ENCODE measurements around the gene HOXB1.

GRCh38 chr17:48483471-48484131 lies 47.2 kb downstream of the HOXB1 start:
- TF ChIP-seq CTCF (IDR thresholded peaks at IDR 0.05) (no peak), EZH2 (IDR thresholded peaks at IDR 0.05) (no peak)
